B cell (primary cell): ENCODE results near the gene NIPSNAP2. TPM values are rescaled to one million over a fixed set of nuclear protein-coding genes. Genes with fewer than 3 reads are reported as not detected.

ENCODE experiments used
- ATAC-seq: fragments of 200-7000 bp; cut with Tn5 transposase; one replicate; pipeline ENCODE4 v1.10.0; 2021; ENCODE audit warnings: low read depth, mild to moderate bottlenecking, moderate number of reproducible peaks, moderate library complexity
- CTCF ChIA-PET: fragments of 350-600 bp; sonication (Branson Sonifier 250); formaldehyde crosslinking; loops from one replicate; lab custom pipeline; 2021; ENCODE audit warnings: antibody characterized with exemption, inconsistent platforms; lab: Charles Lee
- POLR2A ChIA-PET: fragments of 350-600 bp; sonication (Branson Sonifier 250); formaldehyde crosslinking; loops from one replicate; lab custom pipeline; 2021; ENCODE audit warnings: antibody characterized with exemption; lab: Charles Lee
- DNase-seq: peaks from one replicate; pipeline ENCODE4 v3.0.0; 2013
- H2AFZ ChIP-seq: 2 replicates; pipeline ENCODE4 v1.6.1; 2012; ENCODE audit warnings: mild to moderate bottlenecking, low read depth, low read length; ENCODE audit not compliant: insufficient read depth, poor library complexity, severe bottlenecking
- H3K27ac ChIP-seq, 2 donors: 1 replicate in 1 of 2; 2 replicates in 1 of 2; pipeline ENCODE4 v1.5.1; 2012 to 2013; ENCODE audit warnings: low read length in 2 of 2, mild to moderate bottlenecking in 2 of 2, moderate library complexity in 1 of 2
- H3K27me3 ChIP-seq, 4 experiments: fragments of 200-600 bp in 1 of 4; sonication (generic) in 1 of 4; replicated peaks in 1 of 4; 1 replicate in 2 of 4; 2 replicates in 2 of 4; pipeline versions ENCODE4 v1.6.1 to v1.7.0; 2013 to 2016; ENCODE audit warnings: low read length in 3 of 4, mild to moderate bottlenecking in 2 of 4, mixed read lengths in 1 of 4, moderate library complexity in 1 of 4; ENCODE audit not compliant: insufficient read depth in 4 of 4, control insufficient read depth in 3 of 4; ENCODE audit errors: control extremely low read depth in 1 of 4
- H3K36me3 ChIP-seq, 2 experiments: replicated peaks in 1 of 2; 1 replicate in 1 of 2; 2 replicates in 1 of 2; pipeline versions ENCODE4 v1.6.1 to v1.7.1; 2013; ENCODE audit warnings: low read length in 1 of 2; ENCODE audit not compliant: insufficient read depth in 2 of 2, control insufficient read depth in 1 of 2; ENCODE audit errors: control extremely low read depth in 1 of 2, extremely low read depth in 1 of 2
- H3K4me1 ChIP-seq, 2 donors: fragments of 200-600 bp in 1 of 2; sonication (generic) in 1 of 2; 1 replicate in 1 of 2; 2 replicates in 1 of 2; pipeline versions ENCODE4 v1.5.1 to v1.6.1; 2013 to 2017; ENCODE audit warnings: low read length in 2 of 2; ENCODE audit not compliant: control insufficient read depth in 2 of 2, insufficient read depth in 2 of 2
- H3K4me2 ChIP-seq: replicated peaks from 2 replicates; pipeline ENCODE3; 2012; ENCODE audit warnings: mild to moderate bottlenecking, low read depth, low read length; ENCODE audit not compliant: poor library complexity, severe bottlenecking
- H3K4me3 ChIP-seq, 5 experiments: fragments of 200-600 bp in 1 of 5; sonication (generic) in 1 of 5; 1 replicate in 3 of 5; 2 replicates in 2 of 5; pipeline versions ENCODE4 v1.5.1 to v1.7.0; 2011 to 2016; ENCODE audit warnings: low read length in 4 of 5, mild to moderate bottlenecking in 4 of 5, low read depth in 2 of 5, control low read depth in 1 of 5, moderate library complexity in 1 of 5; ENCODE audit not compliant: insufficient read depth in 1 of 5; ENCODE audit errors: control extremely low read depth in 1 of 5, extremely low read depth in 1 of 5
- H3K79me2 ChIP-seq: fragments of 200-600 bp; sonication (generic); one replicate; pipeline ENCODE4 v1.6.0; 2016; ENCODE audit warnings: low read length; ENCODE audit not compliant: control insufficient read depth, insufficient read depth
- H3K9ac ChIP-seq: fragments of 200-600 bp; sonication (generic); 2 replicates; pipeline ENCODE4 v1.6.1; 2017; ENCODE audit warnings: mild to moderate bottlenecking, low read length, moderate library complexity
- H3K9me3 ChIP-seq, 3 donors: one replicate each; pipeline versions ENCODE4 v1.6.1 to v1.7.1; 2013; ENCODE audit warnings: low read length in 2 of 3; ENCODE audit not compliant: control insufficient read depth in 2 of 3, insufficient read depth in 1 of 3; ENCODE audit errors: control extremely low read depth in 1 of 3
- H4K20me1 ChIP-seq: 2 replicates; pipeline ENCODE4 v1.6.0; 2012; ENCODE audit warnings: mild to moderate bottlenecking, low read length; ENCODE audit not compliant: insufficient read depth, control insufficient read depth, poor library complexity, severe bottlenecking
- H3K27ac Mint-ChIP-seq: one replicate; pipeline ENCODE4 v1.8.0; 2021; ENCODE audit warnings: mixed read lengths
- H3K27me3 Mint-ChIP-seq: one replicate; pipeline ENCODE4 v1.8.0; 2021; ENCODE audit warnings: mixed read lengths
- H3K4me1 Mint-ChIP-seq: one replicate; pipeline ENCODE4 v1.8.0; 2021; ENCODE audit warnings: mixed read lengths
- H3K4me3 Mint-ChIP-seq: one replicate; pipeline ENCODE4 v1.8.0; 2021; ENCODE audit warnings: mixed read lengths
- H3K9me3 Mint-ChIP-seq: one replicate; pipeline ENCODE4 v1.8.0; 2022; ENCODE audit warnings: mixed read lengths; ENCODE audit not compliant: insufficient read depth
- EZH2 ChIP-seq: IDR thresholded peaks from 2 replicates; pipeline ENCODE4 v1.6.1; 2012; ENCODE audit warnings: borderline replicate concordance, low read depth, mild to moderate bottlenecking, moderate library complexity, low read length; ENCODE audit not compliant: insufficient read depth, poor library complexity, severe bottlenecking
- WGBS: methylation state at CpG from one replicate; pipeline ENCODE4 v1.1.5; 2013; ENCODE audit warnings: missing lambda C conversion rate; ENCODE audit not compliant: insufficient coverage; 5-methylcytosine and 5-hydroxymethylcytosine counted together
- intact Hi-C: fragments of 100-400 bp; cut with micrococcal nuclease; formaldehyde crosslinking; loops from one replicate; pipeline ENCODE4 v1.10.0; 2022
- polyA plus RNA-seq: library from polyadenylated mRNA; depleted of rRNA; stranded (reverse); fragments of >200 nt; gene quantifications from 2 replicates; pipeline ENCODE4 v1.2.3, GENCODE V29; 2012
- total RNA-seq, 2 donors: library from RNA; stranded (reverse); fragments of 120-200 nt in 1 of 2; gene quantifications; 1 replicate in 1 of 2; 2 replicates in 1 of 2; pipeline versions ENCODE4 v1.2.3 to v1.2.4, GENCODE V29; 2013 to 2022
- TF ChIP-seq, protein P1 (sequence below): fragments of 200-600 bp; IDR thresholded peaks from one replicate; pipeline ENCODE4 v1.8.0; 2022; ENCODE audit warnings: antibody characterized with exemption, mild to moderate bottlenecking

Gene NIPSNAP2
- total and polyA plus RNA-seq, 2 donors (not counting 1 experiment from before 2014, with no cell fraction given) = 19.6 to 40.4 TPM

DNA sequence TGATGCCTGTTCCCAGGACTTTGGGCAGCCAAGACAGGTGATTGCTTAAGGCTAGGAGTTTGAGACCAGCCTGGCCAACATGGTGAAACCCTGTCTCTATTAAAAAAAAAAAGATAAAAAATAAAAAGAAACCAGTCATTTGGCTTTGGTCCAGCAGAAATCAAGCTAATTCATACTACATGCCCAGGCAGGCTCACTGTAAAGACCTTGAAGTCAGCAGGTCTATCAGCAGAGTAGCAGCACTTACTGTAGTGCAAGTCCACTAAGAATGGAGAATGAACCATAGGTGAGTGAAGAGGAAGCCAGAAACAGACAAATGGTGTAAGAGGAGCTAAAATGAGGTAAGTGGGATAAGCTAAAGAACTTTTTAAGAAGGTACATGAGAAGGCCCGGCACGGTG lies 62.2 kb downstream of the NIPSNAP2 start:
- Histone ChIP-seq H3K4me2 (no peak overlapping the region), H2AFZ (no peak overlapping the region), H4K20me1 (no peaks in the 10 kb centered on the region), H3K4me3 (no peak overlapping the region), H3K4me1 (no peaks in the 10 kb centered on the region), H3K9me3 (no peaks in the 10 kb centered on the region), H3K27me3 (no peaks in the 10 kb centered on the region), H3K36me3 (no peaks in the 10 kb centered on the region), H3K27ac (no peak overlapping the region), H3K9ac (no peak overlapping the region), H3K79me2 (no peaks in the 10 kb centered on the region)
- H3K4me1 Mint-ChIP-seq = no peaks in the 10 kb centered on the region
- DNase-seq (no peak), ATAC-seq (no peak)
- H3K9me3 Mint-ChIP-seq = no peaks in the 10 kb centered on the region
- TF ChIP-seq EZH2 = no peak
- TF ChIP-seq, protein P1, sequence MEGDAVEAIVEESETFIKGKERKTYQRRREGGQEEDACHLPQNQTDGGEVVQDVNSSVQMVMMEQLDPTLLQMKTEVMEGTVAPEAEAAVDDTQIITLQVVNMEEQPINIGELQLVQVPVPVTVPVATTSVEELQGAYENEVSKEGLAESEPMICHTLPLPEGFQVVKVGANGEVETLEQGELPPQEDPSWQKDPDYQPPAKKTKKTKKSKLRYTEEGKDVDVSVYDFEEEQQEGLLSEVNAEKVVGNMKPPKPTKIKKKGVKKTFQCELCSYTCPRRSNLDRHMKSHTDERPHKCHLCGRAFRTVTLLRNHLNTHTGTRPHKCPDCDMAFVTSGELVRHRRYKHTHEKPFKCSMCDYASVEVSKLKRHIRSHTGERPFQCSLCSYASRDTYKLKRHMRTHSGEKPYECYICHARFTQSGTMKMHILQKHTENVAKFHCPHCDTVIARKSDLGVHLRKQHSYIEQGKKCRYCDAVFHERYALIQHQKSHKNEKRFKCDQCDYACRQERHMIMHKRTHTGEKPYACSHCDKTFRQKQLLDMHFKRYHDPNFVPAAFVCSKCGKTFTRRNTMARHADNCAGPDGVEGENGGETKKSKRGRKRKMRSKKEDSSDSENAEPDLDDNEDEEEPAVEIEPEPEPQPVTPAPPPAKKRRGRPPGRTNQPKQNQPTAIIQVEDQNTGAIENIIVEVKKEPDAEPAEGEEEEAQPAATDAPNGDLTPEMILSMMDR = no peak
- H3K27ac Mint-ChIP-seq = no peak overlapping the region
- no peaks in the 10 kb centered on the region for H3K27me3 Mint-ChIP-seq
- ChIA-PET CTCF (no interaction called here), POLR2A (no interaction called here)
- WGBS = no CpG with 5 or more reads among the region's 2 CpGs
- intact Hi-C loops = no loop called here
- H3K4me3 Mint-ChIP-seq = no peak overlapping the region

DNA sequence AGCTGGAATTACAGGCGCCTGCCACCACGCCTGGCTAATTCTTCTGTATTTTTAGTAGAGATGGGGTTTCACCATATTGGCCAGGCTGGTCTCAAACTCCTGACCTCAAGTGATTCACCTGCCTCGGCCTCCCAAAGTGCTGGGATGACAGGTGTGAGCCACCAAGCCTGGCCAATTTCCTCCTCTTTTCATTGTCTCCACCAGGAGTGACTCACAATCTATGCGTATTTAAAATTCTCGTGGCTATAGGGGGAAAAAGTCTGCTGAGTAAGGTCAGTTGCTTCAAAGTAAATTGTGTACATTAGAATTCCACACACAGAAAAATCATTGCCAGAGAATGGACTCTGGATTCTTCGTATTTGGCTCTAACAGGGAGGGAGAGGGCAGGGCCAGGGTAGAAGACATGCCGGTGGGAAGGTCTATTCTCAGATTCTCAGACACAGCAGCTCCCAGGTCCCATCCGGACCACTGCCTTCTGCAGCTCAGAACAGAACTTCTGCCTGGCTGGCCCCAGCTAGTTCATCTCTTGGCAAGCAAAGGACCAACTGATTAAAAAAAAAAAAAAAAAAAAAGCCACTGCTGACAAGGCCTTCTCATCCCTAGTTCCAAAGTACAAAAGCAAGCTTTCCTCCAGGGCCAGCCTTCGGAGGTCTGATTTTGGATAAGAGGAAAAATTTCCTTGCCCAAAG lies 64.7 kb downstream of the NIPSNAP2 start:
- Histone ChIP-seq H3K27ac (no peak overlapping the region), H3K36me3 (no peaks in the 10 kb centered on the region), H3K9ac (no peak overlapping the region), H3K4me2 (no peak overlapping the region), H3K9me3 (no peaks in the 10 kb centered on the region), H3K79me2 (no peaks in the 10 kb centered on the region), H3K4me1 (peaks cover 3 to 4% of the 10 kb centered on the region in 2 donors), H3K4me3 (no peak overlapping the region), H4K20me1 (no peaks in the 10 kb centered on the region), H2AFZ (no peak overlapping the region), H3K27me3 (no peaks in the 10 kb centered on the region)
- H3K27me3 Mint-ChIP-seq = no peaks in the 10 kb centered on the region
- no peak overlapping the region for H3K4me3 Mint-ChIP-seq
- peaks cover 6% of the 10 kb centered on the region for H3K4me1 Mint-ChIP-seq
- intact Hi-C loops = no loop called here
- ATAC-seq = no peak
- TF ChIP-seq EZH2 = no peak
- TF ChIP-seq, protein P1 = no peak
- ChIA-PET POLR2A (no interaction called here), CTCF (no interaction called here)
- H3K27ac Mint-ChIP-seq = no peak overlapping the region
- no peaks in the 10 kb centered on the region for H3K9me3 Mint-ChIP-seq
- DNase-seq = no peak
- 100% methylated on average over 3 of the region's 9 CpGs for WGBS
